Raji (cell line): ENCODE measurements around the gene TMEM164.

Experiments
- POLR2A ChIP-seq: IDR thresholded peaks from 2 replicates; pipeline ENCODE4 v1.6.1; 2011; ENCODE audit warnings: low read depth, low read length, control low read depth; ENCODE audit not compliant: insufficient read depth

The TMEM164 gene

GRCh38 chrX:110123331-110123782 lies 120.4 kb downstream of the TMEM164 start:
- TF ChIP-seq POLR2A = no peak

DNA sequence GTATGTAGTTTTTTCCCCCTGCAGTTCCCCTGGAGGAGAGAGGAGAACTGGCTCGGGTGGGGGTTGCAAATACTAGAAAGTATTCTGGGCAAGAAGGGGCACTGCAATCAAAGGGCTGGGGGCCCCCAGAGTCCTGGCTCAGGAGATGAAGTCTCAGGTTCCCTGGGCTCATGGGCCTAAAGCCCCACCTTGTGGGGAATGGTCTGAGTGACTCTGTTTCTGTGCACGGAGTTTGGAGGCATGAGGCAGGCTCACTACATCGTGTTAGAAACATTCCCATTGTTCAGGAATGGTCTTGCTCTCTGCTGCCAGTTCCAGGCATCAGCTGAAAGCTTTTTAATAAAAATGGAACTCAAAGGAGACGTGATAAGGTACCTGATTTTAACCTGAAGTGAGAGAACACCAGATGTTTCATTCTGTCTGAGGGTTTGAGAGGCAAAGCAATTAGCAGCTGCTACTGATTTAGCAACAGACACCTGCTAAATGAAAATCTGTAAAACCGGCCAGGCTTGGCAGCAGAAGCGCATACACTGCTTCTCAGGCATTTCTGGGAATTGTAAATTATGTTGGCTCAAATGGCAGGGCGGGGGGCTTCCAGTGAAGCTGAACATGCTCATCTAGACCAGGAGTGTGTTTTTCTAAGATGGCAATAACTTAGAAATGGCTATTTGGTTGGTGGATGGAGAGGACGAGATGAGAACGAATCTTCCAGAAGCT lies 122.7 kb downstream of the TMEM164 start:
- no peak for TF ChIP-seq POLR2A

DNA sequence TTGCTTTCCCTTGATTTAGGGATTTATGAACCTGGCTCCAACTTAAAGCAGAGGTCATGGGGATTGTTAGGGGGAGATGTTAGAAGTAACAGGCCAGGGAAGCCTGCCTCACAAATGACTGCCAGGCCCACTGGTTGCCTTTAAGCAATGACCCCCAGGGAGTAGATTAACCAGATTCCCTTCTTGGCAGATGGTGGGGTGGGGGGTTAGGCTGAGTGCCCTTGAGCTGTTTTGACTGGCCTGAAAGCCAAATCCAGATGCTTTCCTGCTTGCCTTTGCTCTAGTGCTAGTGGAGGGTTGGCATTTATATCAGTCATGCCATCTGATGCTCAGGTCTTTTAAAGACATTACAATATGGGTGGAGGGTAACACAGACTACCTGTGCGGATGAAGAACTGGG lies 128.1 kb downstream of the TMEM164 start:
- TF ChIP-seq POLR2A = no peak

DNA sequence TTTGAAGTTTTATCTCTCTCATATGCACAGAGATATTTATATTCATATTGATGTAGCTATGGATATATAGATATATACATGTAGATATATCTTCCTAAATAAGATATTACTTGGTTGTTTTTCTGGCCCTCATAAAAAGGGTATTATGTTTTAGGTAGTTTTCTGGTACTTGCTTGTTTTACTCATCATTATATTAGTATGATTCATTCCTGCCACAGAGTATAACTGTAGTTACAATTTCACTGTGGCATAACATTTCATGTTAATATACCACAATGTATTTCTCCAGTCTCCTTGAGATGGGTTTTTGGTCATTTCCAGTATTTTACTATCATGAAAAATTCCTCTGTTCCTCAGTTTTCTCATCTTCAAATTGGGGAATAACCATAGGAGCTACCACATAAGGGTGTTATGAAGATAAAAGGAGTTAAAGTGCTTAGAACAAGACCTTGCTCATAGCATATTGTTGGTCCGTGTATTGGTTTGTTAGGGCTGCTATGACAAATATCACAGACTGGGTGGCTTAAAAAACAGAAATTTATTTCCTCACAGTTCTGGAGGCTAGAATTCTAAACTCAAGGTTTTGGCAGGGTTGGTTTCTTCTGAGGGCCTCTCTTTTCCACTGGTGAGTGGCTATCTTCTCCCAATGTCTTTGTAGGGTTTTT lies 129.7 kb downstream of the TMEM164 start:
- no peak for TF ChIP-seq POLR2A

DNA sequence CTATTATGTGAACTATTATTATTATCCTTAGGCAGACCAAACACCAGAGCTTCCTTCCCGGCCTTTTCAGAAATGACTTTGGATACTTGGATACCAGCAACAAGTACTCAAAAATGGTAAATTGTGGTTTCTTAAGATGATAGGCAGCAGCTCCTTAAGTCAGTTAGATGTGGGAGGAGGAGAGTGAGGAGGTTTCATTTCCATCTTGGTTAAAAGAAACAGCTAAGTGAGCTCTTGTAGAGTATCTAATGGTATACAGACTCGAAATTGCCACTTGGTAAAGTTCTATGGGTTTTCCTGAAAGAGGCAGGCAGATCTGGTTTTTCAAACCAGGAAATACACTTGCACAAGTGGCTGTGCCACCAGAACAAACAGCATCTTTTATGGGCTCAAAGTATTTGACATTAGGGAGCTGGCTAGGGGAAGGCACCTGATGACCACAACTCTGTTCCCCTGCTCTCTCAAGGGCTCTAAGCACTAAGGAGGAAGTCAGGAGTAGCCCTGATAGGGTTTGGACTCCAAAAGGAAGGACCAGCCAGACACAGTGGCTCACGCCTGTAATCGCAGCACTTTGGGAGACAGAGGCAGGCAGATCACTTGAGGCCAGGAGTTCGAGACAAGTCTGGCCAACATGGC lies 130.9 kb downstream of the TMEM164 start:
- no peak for TF ChIP-seq POLR2A

- no peak for TF ChIP-seq POLR2A
These were observed 132.7 kb downstream of the TMEM164 start for GRCh38 chrX:110135618-110136017.

GRCh38 chrX:110136136-110136535 lies 133.2 kb downstream of the TMEM164 start:
- no peak for TF ChIP-seq POLR2A

DNA sequence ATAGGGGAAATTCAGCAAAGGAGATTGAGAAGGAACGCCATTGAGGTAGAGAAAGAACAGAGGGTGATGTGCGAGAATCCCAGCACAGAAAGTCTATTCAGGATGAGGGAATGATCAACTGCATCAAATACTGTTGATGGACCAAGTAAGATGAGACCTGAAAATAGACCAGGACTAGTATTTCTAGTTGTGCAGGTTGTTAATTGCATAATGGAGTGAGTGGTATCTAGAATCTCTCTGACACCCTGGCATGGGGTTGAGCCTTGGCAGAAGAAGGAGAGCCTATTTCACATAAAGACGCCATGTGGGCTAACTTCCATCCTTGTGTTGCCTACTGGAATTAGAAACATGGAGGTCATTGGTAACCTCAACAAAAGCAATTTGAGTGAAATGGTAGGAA lies 135.6 kb downstream of the TMEM164 start:
- no peak for TF ChIP-seq POLR2A

DNA sequence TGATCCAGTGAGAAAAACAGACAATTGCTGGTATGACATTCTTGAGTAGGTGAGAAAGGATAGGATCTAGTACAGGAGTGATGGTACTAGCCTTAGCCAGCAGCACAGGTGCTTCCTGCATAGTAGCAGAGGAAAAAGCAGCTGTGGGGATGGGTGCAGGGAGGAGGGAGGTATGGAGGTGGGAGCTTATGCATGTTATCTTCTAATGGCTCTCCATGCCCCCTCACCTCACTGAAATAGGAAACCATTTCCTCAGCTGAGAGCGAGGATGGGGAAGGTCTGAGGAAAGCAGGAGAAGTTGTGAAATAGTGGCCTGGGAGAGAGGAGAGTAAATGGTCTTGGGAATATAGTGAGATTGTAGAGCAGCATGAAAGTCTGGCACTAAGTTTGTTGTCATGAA lies 136.3 kb downstream of the TMEM164 start:
- no peak for TF ChIP-seq POLR2A

DNA sequence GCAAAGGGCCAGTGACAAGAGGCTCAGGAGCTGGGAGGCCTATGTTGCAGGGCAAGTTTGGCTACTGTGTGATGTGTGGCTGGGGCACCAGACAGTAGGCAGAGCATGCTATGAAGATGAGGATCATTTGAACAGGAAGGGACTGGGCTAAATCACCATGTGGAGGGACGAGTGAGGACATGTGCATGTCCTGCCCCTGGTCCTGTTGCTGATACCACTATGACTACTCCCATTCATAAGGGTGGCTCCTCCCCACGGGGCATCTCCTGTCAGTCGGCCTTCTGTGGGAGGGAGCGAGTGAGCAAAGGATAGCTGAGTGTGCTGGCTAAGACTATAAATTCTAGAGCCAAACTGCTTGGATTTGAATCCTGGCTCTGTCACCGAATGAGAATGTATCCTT lies 139.2 kb downstream of the TMEM164 start:
- TF ChIP-seq POLR2A = no peak

- TF ChIP-seq POLR2A = no peak
These were observed 140.7 kb downstream of the TMEM164 start for GRCh38 chrX:110143454-110144210.

DNA sequence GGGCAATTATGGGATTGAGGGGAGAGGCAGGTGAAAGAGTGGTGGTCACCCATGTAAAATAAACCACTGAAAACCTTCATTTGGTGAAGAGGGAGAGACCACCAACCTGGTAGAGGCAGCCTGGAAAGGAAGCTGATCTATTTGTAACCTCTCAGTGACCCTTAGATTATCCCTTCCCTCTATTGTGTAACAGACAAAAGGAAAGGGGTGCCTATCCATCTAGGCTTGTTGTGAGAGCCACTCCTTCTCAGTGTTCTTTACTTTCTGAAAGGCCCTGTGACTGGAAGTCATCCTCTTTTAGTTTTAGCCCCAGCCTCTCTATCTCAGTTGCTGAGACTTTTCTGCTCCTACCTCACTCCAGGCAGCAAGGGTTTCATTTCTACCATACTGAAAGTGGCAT lies 142.4 kb downstream of the TMEM164 start:
- no peak for TF ChIP-seq POLR2A

GRCh38 chrX:110145854-110146253 lies 142.9 kb downstream of the TMEM164 start:
- TF ChIP-seq POLR2A = no peak

GRCh38 chrX:110146521-110146920 lies 143.6 kb downstream of the TMEM164 start:
- TF ChIP-seq POLR2A = no peak

GRCh38 chrX:110153244-110153643 lies 150.3 kb downstream of the TMEM164 start:
- no peak for TF ChIP-seq POLR2A
